ENCODE results near the gene EFNA5. TPM values are rescaled to one million over a fixed set of nuclear protein-coding genes. Genes with fewer than 3 reads are reported as not detected.

The EFNA5 gene
- total RNA-seq, 1 experiment from 2014 or later = 1.5 TPM

DNA sequence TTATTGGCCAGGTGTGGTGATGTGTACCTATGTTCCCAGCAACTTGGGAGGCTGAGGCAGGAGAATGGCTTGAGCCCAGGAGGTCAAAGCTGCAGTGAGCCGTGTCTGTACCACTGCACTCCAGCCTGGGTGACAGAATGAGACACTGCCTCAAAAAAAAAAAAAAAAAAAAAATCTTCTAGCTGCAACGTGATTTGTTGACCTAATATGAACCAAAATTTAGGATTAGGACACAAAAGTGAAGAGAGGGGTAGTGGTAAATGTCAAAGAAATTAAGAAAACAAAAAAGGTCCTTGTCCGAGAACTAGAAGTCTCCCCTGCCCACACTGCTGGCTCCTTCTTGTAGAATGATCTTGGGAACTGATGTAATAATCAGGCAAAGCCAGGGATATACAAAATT lies 272.0 kb downstream of the EFNA5 start:
- TF ChIP-seq, protein P1, sequence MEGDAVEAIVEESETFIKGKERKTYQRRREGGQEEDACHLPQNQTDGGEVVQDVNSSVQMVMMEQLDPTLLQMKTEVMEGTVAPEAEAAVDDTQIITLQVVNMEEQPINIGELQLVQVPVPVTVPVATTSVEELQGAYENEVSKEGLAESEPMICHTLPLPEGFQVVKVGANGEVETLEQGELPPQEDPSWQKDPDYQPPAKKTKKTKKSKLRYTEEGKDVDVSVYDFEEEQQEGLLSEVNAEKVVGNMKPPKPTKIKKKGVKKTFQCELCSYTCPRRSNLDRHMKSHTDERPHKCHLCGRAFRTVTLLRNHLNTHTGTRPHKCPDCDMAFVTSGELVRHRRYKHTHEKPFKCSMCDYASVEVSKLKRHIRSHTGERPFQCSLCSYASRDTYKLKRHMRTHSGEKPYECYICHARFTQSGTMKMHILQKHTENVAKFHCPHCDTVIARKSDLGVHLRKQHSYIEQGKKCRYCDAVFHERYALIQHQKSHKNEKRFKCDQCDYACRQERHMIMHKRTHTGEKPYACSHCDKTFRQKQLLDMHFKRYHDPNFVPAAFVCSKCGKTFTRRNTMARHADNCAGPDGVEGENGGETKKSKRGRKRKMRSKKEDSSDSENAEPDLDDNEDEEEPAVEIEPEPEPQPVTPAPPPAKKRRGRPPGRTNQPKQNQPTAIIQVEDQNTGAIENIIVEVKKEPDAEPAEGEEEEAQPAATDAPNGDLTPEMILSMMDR (IDR thresholded peaks at IDR 0.05; ENCODE audit: insufficient read depth in 1 of 2, low read depth in 1 of 2, low read length in 1 of 2, severe bottlenecking in 1 of 2, unreplicated experiment in 1 of 2) = no peak
- no peaks in the 10 kb centered on the region for H3K4me1 Mint-ChIP-seq (ENCODE audit: low read depth, unreplicated experiment)
- Histone ChIP-seq H3K4me1 (no peaks in the 10 kb centered on the region), H3K36me3 (ENCODE audit: control insufficient read depth, insufficient read depth, low read length) (no peaks in the 10 kb centered on the region), H3K27me3 (replicated peaks; ENCODE audit: control insufficient read depth, insufficient read depth, low read length) (no peaks in the 10 kb centered on the region), H3K9me3 (no peaks in the 10 kb centered on the region), H3K4me3 (ENCODE audit: low read depth, low read length) (no peak overlapping the region)
- BruUV-seq (replicated peaks) = no TSS peak
- intact Hi-C loops (cut with micrococcal nuclease; ENCODE audit: unreplicated experiment) = no loop called here
- H3K27ac Mint-ChIP-seq (ENCODE audit: unreplicated experiment) = no peak overlapping the region
- peaks cover 4% of the 10 kb centered on the region for H3K27me3 Mint-ChIP-seq (ENCODE audit: insufficient read depth, unreplicated experiment)
- H3K36me3 Mint-ChIP-seq (ENCODE audit: insufficient read depth, unreplicated experiment) = no peaks in the 10 kb centered on the region
- ChIA-PET POLR2A (no interaction called here), CTCF (no interaction called here)
- H3K4me3 Mint-ChIP-seq (ENCODE audit: unreplicated experiment) = no peak overlapping the region
- no peaks in the 10 kb centered on the region for H3K9me3 Mint-ChIP-seq (ENCODE audit: unreplicated experiment)
- DNase-seq = no peak

DNA sequence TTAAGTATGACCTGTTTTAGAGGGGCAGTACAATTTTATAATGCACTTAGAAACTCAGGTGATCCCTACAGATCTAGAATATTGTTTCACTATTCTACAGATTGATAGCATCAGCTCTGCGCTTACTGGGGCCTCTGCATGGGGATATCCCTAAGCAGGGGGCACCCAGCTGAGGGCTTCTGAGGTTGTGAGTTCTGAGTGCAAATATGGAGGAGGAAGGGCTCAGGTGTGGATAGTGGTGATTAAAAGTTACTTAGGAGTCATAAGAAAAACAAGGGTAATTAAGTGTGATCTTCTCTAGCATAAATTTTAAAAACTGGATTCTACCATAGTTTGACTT lies 274.4 kb downstream of the EFNA5 start:
- H3K27me3 ChIP-seq (replicated peaks; ENCODE audit: control insufficient read depth, insufficient read depth, low read length) = no peaks in the 10 kb centered on the region
- no peak for DNase-seq
- no peaks in the 10 kb centered on the region for H3K9me3 ChIP-seq
- Mint-ChIP-seq H3K27me3 (ENCODE audit: insufficient read depth, unreplicated experiment) (peaks cover 4% of the 10 kb centered on the region), H3K27ac (ENCODE audit: unreplicated experiment) (no peak overlapping the region), H3K9me3 (ENCODE audit: unreplicated experiment) (no peaks in the 10 kb centered on the region), H3K4me1 (ENCODE audit: low read depth, unreplicated experiment) (no peaks in the 10 kb centered on the region), H3K36me3 (ENCODE audit: insufficient read depth, unreplicated experiment) (no peaks in the 10 kb centered on the region), H3K4me3 (ENCODE audit: unreplicated experiment) (no peak overlapping the region)
- no peaks in the 10 kb centered on the region for H3K36me3 ChIP-seq (ENCODE audit: control insufficient read depth, insufficient read depth, low read length)
- BruUV-seq (replicated peaks) = no TSS peak
- no peak overlapping the region for H3K4me3 ChIP-seq (ENCODE audit: low read depth, low read length)
- ChIA-PET CTCF (no interaction called here), POLR2A (no interaction called here)
- TF ChIP-seq, protein P1 (IDR thresholded peaks at IDR 0.05; ENCODE audit: insufficient read depth in 1 of 2, low read depth in 1 of 2, low read length in 1 of 2, severe bottlenecking in 1 of 2, unreplicated experiment in 1 of 2) = no peak
- intact Hi-C loops (cut with micrococcal nuclease; ENCODE audit: unreplicated experiment) = no loop called here
- no peaks in the 10 kb centered on the region for H3K4me1 ChIP-seq

DNA sequence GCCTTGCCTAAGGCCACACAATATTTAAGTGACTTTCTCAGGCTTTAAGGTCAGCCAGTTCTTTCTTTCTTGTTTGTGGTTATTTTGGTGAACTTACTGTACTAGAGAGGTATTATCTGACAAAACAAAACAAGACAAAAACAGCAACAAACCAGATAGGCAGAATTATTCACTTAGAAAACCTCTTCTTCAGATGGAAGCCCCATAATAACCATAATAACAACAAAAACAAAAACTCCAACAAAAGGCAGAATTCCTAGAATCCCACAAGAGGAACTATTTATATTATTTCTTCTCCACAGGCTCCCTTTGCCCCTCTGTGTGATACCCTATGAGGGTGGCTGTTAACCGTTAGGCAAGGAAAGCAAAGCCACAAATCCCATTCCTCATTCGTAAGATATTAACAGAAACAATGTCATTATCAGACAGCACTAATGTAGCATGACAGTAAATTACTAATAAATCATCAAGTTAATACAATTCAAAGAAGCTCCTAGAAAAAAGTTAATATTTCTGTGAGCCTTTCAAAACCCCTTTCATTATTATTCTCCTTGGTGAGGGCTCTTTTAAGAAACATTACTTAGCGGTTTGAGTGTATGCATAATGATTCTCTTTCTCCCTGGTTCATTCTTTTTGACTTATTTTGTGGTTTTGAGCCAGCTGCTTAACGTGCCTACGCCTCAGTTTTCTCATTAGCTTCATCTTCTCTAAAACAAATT lies 274.9 kb downstream of the EFNA5 start:
- intact Hi-C loops (cut with micrococcal nuclease; ENCODE audit: unreplicated experiment) = no loop called here
- no peak overlapping the region for H3K4me3 ChIP-seq (ENCODE audit: low read depth, low read length)
- no peak overlapping the region for H3K27ac Mint-ChIP-seq (ENCODE audit: unreplicated experiment)
- no peak overlapping the region for H3K4me3 Mint-ChIP-seq (ENCODE audit: unreplicated experiment)
- H3K4me1 Mint-ChIP-seq (ENCODE audit: low read depth, unreplicated experiment) = no peaks in the 10 kb centered on the region
- H3K4me1 ChIP-seq = no peaks in the 10 kb centered on the region
- no peaks in the 10 kb centered on the region for H3K36me3 Mint-ChIP-seq (ENCODE audit: insufficient read depth, unreplicated experiment)
- POLR2A ChIA-PET = no interaction called here
- no peaks in the 10 kb centered on the region for H3K27me3 ChIP-seq (replicated peaks; ENCODE audit: control insufficient read depth, insufficient read depth, low read length)
- TF ChIP-seq, protein P1 (IDR thresholded peaks at IDR 0.05; ENCODE audit: insufficient read depth in 1 of 2, low read depth in 1 of 2, low read length in 1 of 2, severe bottlenecking in 1 of 2, unreplicated experiment in 1 of 2) = no peak
- H3K9me3 Mint-ChIP-seq (ENCODE audit: unreplicated experiment) = no peaks in the 10 kb centered on the region
- H3K9me3 ChIP-seq = no peaks in the 10 kb centered on the region
- CTCF ChIA-PET = no interaction called here
- no peaks in the 10 kb centered on the region for H3K36me3 ChIP-seq (ENCODE audit: control insufficient read depth, insufficient read depth, low read length)
- no peak for DNase-seq
- H3K27me3 Mint-ChIP-seq (ENCODE audit: insufficient read depth, unreplicated experiment) = peaks cover 4% of the 10 kb centered on the region
- no TSS peak for BruUV-seq (replicated peaks)
